A375 (cell line): ENCODE results near the gene OSBPL7. TPM values are rescaled to one million over a fixed set of nuclear protein-coding genes. Genes with fewer than 3 reads are reported as not detected.

Experiments used
- total RNA-seq: library from RNA; depleted of rRNA; stranded (reverse); fragments of >200 nt; shearing (Covaris generic); gene quantifications from 2 replicates; pipeline ENCODE4 v1.2.3, GENCODE V29; 2014; rRNA removed

OSBPL7 gene, protein sequence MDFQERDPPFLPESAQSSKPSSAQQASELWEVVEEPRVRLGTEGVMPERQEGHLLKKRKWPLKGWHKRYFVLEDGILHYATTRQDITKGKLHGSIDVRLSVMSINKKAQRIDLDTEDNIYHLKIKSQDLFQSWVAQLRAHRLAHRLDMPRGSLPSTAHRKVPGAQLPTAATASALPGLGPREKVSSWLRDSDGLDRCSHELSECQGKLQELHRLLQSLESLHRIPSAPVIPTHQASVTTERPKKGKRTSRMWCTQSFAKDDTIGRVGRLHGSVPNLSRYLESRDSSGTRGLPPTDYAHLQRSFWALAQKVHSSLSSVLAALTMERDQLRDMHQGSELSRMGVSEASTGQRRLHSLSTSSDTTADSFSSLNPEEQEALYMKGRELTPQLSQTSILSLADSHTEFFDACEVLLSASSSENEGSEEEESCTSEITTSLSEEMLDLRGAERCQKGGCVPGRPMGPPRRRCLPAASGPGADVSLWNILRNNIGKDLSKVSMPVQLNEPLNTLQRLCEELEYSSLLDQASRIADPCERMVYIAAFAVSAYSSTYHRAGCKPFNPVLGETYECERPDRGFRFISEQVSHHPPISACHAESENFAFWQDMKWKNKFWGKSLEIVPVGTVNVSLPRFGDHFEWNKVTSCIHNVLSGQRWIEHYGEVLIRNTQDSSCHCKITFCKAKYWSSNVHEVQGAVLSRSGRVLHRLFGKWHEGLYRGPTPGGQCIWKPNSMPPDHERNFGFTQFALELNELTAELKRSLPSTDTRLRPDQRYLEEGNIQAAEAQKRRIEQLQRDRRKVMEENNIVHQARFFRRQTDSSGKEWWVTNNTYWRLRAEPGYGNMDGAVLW
- total RNA-seq = 8.3 and 11.6 TPM in 2 replicates

GRCh38 chr17:47821424-47822391 is at the start of gene OSBPL7:
OSBPL7 (minus strand) TSS chr17:47821794; CDS start chr17:47820278, 1,516 bp downstream.

GRCh38 chr17:47850692-47851573 is 29.3 kb upstream of the OSBPL7 start, which contains the start of gene SP6:
SP6 (minus strand) TSS chr17:47851163; CDS start chr17:47848429, 2,734 bp downstream.

GRCh38 chr17:47840742-47841487 is 19.3 kb upstream of the OSBPL7 start, which contains the start of gene SCRN2:
SCRN2 (minus strand) TSS chr17:47841273; CDS start chr17:47840843, 430 bp downstream.

DNA sequence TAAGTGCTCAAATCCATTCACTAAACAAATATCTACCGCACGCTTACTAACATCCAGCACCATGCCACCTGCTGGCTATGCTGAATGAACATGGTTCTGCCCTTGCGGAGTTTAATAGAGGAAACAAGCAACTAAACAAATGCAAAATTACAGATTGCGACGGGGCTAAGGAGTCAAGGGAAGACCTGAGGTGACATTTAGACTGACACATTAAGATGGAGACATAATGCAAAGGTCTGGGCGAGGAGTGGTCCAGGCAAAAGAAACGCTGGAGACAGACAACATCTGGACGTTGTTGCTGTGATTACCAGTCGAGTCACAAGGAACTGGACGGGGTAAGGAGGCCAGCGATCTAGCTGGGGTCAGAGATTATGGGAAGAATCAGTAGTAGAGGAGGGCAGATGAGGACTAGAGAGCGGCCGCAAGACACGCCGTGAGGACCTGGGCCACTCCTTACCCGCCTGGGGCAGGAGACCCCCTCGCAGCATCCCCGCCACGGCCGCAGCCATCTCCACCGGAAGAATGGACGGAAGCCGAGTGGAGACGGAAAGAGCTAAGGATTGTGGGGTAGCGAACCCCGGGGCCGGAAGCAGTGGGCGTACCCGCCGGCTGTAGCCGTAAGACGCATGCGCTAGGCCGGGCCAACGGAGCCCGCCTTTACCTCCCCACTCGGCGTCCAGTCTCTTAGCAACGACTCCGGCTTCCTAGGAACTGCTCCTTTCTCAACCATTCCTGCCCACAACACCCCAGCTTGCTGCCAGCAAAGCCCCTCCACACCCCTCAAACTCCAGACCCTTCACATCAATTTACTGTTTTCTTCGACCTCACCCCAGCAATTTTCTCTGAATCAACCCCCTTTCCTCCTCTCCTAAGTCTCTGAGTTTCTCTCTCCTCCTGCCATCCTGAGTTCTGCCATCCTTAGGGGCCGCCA is 9.7 kb upstream of the OSBPL7 start, which contains the start of the genes LRRC46 and MRPL10:
TSS of gene LRRC46 (plus strand) at position 668 of the 931 bp plus-strand sequence. CDS start 320 bp downstream, outside the sequence.
TSS of gene MRPL10 (minus strand) at position 539 of the 931 bp plus-strand sequence. CDS start at position 509, 30 bp downstream.

Other genes starting within 250 kb of the OSBPL7 start
- gene KPNB1, start 171.9 kb downstream of the OSBPL7 start, total RNA-seq = 293 and 396 TPM in 2 replicates
- 4.7 and 10.4 TPM in 2 replicates for gene TBKBP1, start 127.6 kb downstream of the OSBPL7 start, total RNA-seq
- gene TBX21, start 88.6 kb downstream of the OSBPL7 start, total RNA-seq = not detected in 2 replicates
- gene MRPL10, start 9.7 kb upstream of the OSBPL7 start, total RNA-seq = 49.2 and 50.4 TPM in 2 replicates
- 0.32 and 0.98 TPM in 2 replicates for gene LRRC46, start 9.9 kb upstream of the OSBPL7 start, total RNA-seq
- gene SCRN2, start 19.5 kb upstream of the OSBPL7 start, total RNA-seq = 33.2 and 39.8 TPM in 2 replicates
- gene SP6, start 29.4 kb upstream of the OSBPL7 start, total RNA-seq = 0.21 TPM in 1 of 2 replicates, not detected in the other
- 4.0 and 5.4 TPM in 2 replicates for gene SP2, start 74.4 kb upstream of the OSBPL7 start, total RNA-seq
- 25.3 and 32.4 TPM in 2 replicates for gene PNPO, start 119.8 kb upstream of the OSBPL7 start, total RNA-seq
- not detected in 2 replicates for gene PRR15L, start 136.1 kb upstream of the OSBPL7 start, total RNA-seq
- gene CDK5RAP3, start 149.3 kb upstream of the OSBPL7 start, total RNA-seq = 127 TPM in 2 replicates
- 24.2 and 30.2 TPM in 2 replicates for gene COPZ2, start 216.0 kb upstream of the OSBPL7 start, total RNA-seq
- gene NFE2L1, start 226.6 kb upstream of the OSBPL7 start, total RNA-seq = 70.7 and 79.1 TPM in 2 replicates